HTR-8/SVneo (cell line): ENCODE measurements around the gene SLC22A24.
"Not testable (repeated sequence)": the region's sequence is repeated elsewhere in the genome, so short reads cannot be mapped to it uniquely, and the experiment has no call there.

Experiments
- DNase-seq: peaks from one replicate; pipeline ENCODE4 v3.0.0; 2011; ENCODE audit warnings: low spot score, mixed read lengths; ENCODE audit not compliant: insufficient read length
- FAIRE-seq: peaks from 2 replicates; lab custom pipeline; 2011; peaks lifted over from hg19 to GRCh38; lab: Jason Lieb, UNC

Gene SLC22A24

GRCh38 chr11:63144121-63144520 lies at the start of gene SLC22A24:
Gene SLC22A24 (minus strand): TSS chr11:63144221. CDS start chr11:63143779, 442 bp downstream.
- FAIRE-seq (no peak), DNase-seq (no peak)

- DNase-seq (no peak), FAIRE-seq (no peak)
These were observed 36.5 kb upstream of the SLC22A24 start for GRCh38 chr11:63180536-63180935.

- no peak for DNase-seq
- no peak for FAIRE-seq
These were observed 35.5 kb upstream of the SLC22A24 start for GRCh38 chr11:63179432-63180041.

- DNase-seq, result no peak
- no peak for FAIRE-seq
These were observed 33.9 kb upstream of the SLC22A24 start for GRCh38 chr11:63177872-63178271.

- FAIRE-seq (no peak), DNase-seq (no peak)
These were observed 21.8 kb upstream of the SLC22A24 start for GRCh38 chr11:63165706-63166310.

- FAIRE-seq, result no peak
These were observed 11.8 kb upstream of the SLC22A24 start for GRCh38 chr11:63155794-63156193.

GRCh38 chr11:63146581-63146980 lies 2.6 kb upstream of the SLC22A24 start:
- FAIRE-seq (no peak), DNase-seq (no peak)

More at GRCh38 chr11:63155794-63156193, 11.8 kb upstream of the SLC22A24 start:
- no peak for DNase-seq

- DNase-seq (no peak), FAIRE-seq (no peak)
These were observed 1.6 kb downstream of the SLC22A24 start for GRCh38 chr11:63142459-63142858.

- DNase-seq (no peak), FAIRE-seq (no peak)
These were observed 10.8 kb downstream of the SLC22A24 start for GRCh38 chr11:63132985-63133775.

- FAIRE-seq, result no peak
These were observed 44.5 kb downstream of the SLC22A24 start for GRCh38 chr11:63099555-63099954.

GRCh38 chr11:63080682-63081081 lies 63.3 kb downstream of the SLC22A24 start:
- no peak for DNase-seq
- no peak for FAIRE-seq

More at GRCh38 chr11:63099555-63099954, 44.5 kb downstream of the SLC22A24 start:
- DNase-seq, result no peak

- DNase-seq, FAIRE-seq: not testable (repeated sequence)
These were observed 97.8 kb downstream of the SLC22A24 start for GRCh38 chr11:63046203-63046602.

- DNase-seq (no peak), FAIRE-seq (no peak)
These were observed 101.4 kb downstream of the SLC22A24 start for GRCh38 chr11:63042596-63042995.

GRCh38 chr11:63032457-63032856 lies 111.6 kb downstream of the SLC22A24 start:
- DNase-seq (no peak), FAIRE-seq (no peak)
